22Rv1 (cell line): ENCODE results near the gene FIGNL2.

Experiments
- H3K27ac ChIP-seq: fragments of 450-650 bp; 2 replicates; pipeline ENCODE4 v1.5.1; 2017
- ZFX ChIP-seq: fragments of 450-650 bp; IDR thresholded peaks from 2 replicates; pipeline ENCODE4 v1.6.1; 2017; ENCODE audit warnings: antibody characterized with exemption, borderline replicate concordance
- TF ChIP-seq, protein P1 (sequence below): fragments of 450-650 bp; IDR thresholded peaks from 2 replicates; pipeline ENCODE4 v1.5.1; 2017; ENCODE audit warnings: mild to moderate bottlenecking

The FIGNL2 gene

DNA sequence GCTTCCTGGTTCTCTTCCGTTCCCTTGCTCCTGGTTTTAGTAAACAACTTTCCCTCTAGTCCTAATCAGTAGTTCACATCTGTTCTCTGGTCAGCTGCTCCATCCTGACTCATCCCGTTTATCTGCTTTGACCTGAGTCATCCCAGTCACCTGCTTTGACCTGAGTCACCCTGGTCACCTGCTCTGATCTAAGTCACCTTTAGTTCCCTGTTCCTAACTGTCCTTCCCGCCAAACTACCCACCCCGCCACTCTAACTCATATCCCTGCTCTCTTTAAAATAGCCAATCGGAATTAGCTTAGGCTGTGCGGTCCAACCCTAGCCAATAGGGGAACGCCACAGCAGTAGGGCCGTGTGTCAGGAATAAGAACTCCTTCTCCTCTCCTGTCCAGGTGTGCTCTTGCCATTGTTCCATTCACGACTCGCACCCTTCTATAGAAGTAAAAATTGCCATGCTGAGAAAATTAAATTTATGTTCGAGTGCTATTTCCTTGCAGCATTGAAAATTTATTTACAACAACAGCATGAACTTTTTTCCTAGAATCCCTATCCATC, 36.2 kb upstream of the FIGNL2 start:
- TF ChIP-seq, protein P1, sequence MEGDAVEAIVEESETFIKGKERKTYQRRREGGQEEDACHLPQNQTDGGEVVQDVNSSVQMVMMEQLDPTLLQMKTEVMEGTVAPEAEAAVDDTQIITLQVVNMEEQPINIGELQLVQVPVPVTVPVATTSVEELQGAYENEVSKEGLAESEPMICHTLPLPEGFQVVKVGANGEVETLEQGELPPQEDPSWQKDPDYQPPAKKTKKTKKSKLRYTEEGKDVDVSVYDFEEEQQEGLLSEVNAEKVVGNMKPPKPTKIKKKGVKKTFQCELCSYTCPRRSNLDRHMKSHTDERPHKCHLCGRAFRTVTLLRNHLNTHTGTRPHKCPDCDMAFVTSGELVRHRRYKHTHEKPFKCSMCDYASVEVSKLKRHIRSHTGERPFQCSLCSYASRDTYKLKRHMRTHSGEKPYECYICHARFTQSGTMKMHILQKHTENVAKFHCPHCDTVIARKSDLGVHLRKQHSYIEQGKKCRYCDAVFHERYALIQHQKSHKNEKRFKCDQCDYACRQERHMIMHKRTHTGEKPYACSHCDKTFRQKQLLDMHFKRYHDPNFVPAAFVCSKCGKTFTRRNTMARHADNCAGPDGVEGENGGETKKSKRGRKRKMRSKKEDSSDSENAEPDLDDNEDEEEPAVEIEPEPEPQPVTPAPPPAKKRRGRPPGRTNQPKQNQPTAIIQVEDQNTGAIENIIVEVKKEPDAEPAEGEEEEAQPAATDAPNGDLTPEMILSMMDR, result no peak
- TF ChIP-seq ZFX, result no peak
- no peak overlapping the region for H3K27ac ChIP-seq

DNA sequence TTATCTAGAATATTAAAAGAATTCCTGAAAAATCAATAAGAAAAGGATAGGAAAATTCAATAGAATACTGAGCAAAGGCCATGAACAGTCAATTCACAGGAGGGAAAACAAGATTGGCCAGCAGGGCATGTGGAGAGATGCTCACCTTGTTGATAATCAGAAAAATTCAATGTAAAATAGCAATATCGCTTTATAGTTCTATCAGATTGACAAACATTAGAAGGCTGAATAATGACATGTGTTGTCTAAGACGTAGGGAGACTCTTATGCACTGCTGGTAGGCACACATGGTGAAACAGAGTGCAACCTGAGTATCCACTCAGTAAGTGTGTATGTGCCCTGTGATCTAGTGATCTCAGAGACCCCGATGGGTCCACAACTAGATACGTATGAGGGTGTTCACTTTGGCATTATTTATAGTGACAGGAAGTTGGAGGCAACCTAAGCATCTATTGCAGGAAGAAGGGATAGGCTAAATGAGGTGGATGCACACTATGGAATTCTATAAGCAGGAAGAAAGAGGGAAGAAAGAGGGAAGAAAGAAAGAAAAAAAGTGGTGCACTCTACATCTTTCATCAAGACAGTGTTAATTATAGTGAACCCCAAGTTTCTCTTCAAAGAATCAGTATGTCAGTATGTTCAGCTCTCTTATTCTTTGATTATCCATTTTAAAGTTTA, 35.6 kb upstream of the FIGNL2 start:
- TF ChIP-seq, protein P1, result no peak
- TF ChIP-seq ZFX, result no peak
- H3K27ac ChIP-seq, result no peak overlapping the region

DNA sequence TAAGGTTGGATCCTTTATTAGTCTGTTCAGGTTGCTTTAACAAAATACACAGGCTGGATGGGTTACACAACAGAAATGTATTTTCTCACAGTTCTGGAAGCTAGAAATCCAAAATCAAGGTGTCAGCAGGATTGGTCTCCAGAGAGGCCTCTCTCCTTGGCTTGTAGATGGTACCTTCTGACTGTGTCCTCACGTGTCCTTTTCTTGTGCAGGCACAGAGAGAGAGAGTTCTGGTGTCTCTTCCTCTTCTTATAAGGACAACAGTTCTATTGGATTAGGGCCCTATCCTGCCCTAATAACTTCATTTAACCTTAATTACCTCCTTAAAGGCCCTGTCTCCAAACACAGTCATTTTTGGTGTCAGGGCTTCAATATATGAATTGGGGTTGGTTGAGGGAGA, 34.8 kb upstream of the FIGNL2 start:
- TF ChIP-seq ZFX, result no peak
- TF ChIP-seq, protein P1, result no peak
- H3K27ac ChIP-seq, result no peak overlapping the region

DNA sequence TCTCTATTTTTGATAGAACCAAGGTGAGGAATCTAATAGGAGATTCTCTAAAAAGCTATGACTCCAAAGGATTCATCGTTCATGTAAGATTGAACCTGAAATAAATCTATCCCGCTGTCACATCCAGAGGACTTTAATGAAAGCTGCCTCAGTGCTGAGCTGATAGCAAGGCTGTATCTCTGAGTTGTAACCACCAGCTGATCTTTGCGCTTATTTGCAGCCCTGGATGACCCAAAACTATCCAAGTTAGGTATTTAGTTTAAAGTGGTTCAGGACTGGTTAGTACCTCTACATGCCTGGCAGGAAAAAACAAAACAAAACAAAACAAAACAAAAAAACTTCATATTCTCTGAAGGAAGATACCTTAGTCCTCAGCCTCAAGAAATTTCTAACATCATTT, 30.6 kb upstream of the FIGNL2 start:
- no peak overlapping the region for H3K27ac ChIP-seq
- no peak for TF ChIP-seq ZFX
- TF ChIP-seq, protein P1, result no peak

DNA sequence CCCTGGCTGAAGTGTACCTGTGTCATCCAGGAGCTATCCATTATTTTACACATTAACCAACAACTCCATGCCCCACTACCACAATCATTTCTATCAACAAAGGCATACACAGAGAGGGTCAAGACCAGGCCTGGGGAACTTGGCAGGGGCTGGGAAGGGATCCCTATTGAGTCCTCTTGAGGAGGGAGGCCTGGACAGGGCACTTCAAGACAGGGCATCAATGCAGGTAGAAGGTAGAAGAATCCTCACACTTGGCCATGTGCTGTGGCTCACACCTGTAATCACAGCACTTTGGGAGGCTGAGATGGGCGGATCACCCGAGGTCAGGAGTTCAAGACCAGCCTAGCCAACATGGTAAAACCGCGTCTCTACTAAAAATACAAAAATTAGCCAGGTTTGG, 26.0 kb upstream of the FIGNL2 start:
- no peak for TF ChIP-seq ZFX
- TF ChIP-seq, protein P1, result no peak
- no peak overlapping the region for H3K27ac ChIP-seq

DNA sequence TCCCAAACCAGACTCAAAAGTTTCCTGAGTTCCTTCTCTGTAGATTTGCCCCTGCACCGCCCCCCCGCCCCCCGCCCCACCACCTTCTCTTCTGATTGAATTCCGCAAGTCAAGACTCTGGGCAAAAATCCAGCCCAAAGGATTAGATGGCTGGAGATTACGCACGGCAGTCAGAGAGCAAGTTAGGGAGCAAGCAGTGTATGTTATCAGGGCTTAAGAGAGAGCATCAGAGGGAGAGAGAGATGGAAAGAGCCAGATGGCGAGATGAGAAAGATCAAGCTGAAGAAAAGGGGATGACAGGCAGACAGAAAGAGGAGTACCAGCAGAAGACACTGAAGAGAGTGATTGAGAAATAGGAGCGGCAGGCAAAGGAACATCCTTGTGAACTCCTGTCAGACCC, 25.5 kb upstream of the FIGNL2 start:
- H3K27ac ChIP-seq, result no peak overlapping the region
- TF ChIP-seq ZFX, result no peak
- TF ChIP-seq, protein P1, result no peak

DNA sequence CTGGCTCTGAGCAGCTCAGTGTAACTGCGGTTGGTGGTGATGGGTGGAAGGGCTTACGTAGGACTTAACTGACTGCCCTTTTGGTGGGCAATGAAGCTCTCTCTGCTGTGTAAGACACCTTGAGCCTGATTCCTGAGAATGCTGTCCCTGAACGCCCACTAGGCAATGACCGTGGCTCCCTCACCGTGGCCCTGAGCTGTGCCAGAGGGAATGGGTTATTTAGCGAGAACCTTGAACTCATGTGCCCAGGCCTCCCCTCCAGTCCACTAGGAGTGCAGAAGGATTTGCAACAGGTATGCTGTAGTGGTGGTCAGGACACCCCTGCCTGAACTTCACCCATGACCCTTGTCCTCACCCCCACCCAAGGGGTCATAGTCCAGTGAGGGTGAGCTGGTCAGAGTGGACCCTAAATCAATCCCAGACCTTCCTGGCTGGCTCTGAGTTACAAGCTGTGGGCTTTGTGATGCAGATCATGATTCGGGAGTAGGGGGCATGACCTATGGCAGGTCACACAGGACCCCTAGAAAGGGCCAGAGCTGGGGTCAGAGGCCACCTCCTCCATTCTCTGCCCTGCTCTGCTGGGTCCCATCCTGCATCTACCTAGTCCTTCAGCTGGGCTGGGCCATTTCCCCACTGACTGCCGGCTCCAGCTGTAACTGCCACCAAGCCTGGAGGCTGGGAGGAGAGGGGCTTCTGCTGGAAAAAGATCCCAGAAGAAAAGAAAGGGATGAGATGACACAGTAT, 24.9 kb upstream of the FIGNL2 start:
- TF ChIP-seq, protein P1, result no peak
- no peak for TF ChIP-seq ZFX
- no peak overlapping the region for H3K27ac ChIP-seq
